Mucosa of descending colon (tissue), 3 donors: ENCODE data around the gene MTCP1. TPM values are rescaled to one million over a fixed set of nuclear protein-coding genes. Genes with fewer than 3 reads are reported as not detected.

Source experiments
- ATAC-seq: fragments of 200-7000 bp; cut with Tn5 transposase; one replicate; pipeline ENCODE4 v1.9.1; 2020; ENCODE audit warnings: mild to moderate bottlenecking, moderate library complexity
- DNase-seq, 3 donors: peaks; one replicate each; pipeline ENCODE4 v3.0.0-alpha.2; 2020
- H3K36me3 ChIP-seq: fragments of 200-600 bp; one replicate; pipeline ENCODE4 v1.8.0; 2021; ENCODE audit warnings: low read depth, mild to moderate bottlenecking
- H3K4me1 ChIP-seq: fragments of 200-600 bp; one replicate; pipeline ENCODE4 v1.8.0; 2021; ENCODE audit warnings: low read depth, mild to moderate bottlenecking
- H3K4me3 ChIP-seq: fragments of 200-600 bp; one replicate; pipeline ENCODE4 v1.8.0; 2021; ENCODE audit warnings: mild to moderate bottlenecking
- H3K9me3 ChIP-seq: fragments of 200-600 bp; one replicate; pipeline ENCODE4 v1.8.0; 2021; ENCODE audit warnings: mild to moderate bottlenecking
- intact Hi-C, 2 donors: fragments of 100-400 bp; cut with DNase I in 1 of 2; cut with micrococcal nuclease in 1 of 2; formaldehyde crosslinking; loops; one replicate each; pipeline versions ENCODE4 v1.11.0 to v1.11.1; 2022; cut with DNase I, micrococcal nuclease
- total RNA-seq, 3 donors: library from RNA; stranded (reverse); fragmentation: NEBNext Ultra II Directional in 2 of 3; extraction: Animal tissue kit (Norgen Biotek cat#: 25700) in 2 of 3; gene quantifications; one replicate each; pipeline versions ENCODE4 v1.2.1 to v1.2.4, GENCODE V29; 2021 to 2023
- TF ChIP-seq, protein P1 (sequence below): fragments of 200-600 bp; IDR thresholded peaks from one replicate; pipeline ENCODE4 v1.8.0; 2022; ENCODE audit warnings: antibody characterized with exemption, mild to moderate bottlenecking
- donor health status: DM: no; HTN: no; CAD: no; lungs with moderate emphysema.
- donor health status: DM: no; HTN: no; CAD: no.
- donor health status: DM: no; HTN: yes; CAD: no.

Gene MTCP1
- total RNA-seq, 3 donors from 2014 or later = 11.7 to 22.3 (median 20.1) TPM

GRCh38 chrX:155105919-155106318 lies 35.0 kb upstream of the MTCP1 start:
- Histone ChIP-seq H3K36me3 (no peaks in the 10 kb centered on the region), H3K9me3 (no peaks in the 10 kb centered on the region), H3K4me3 (no peak overlapping the region), H3K4me1 (no peaks in the 10 kb centered on the region)
- intact Hi-C loops = no loop called here
- TF ChIP-seq, protein P1, sequence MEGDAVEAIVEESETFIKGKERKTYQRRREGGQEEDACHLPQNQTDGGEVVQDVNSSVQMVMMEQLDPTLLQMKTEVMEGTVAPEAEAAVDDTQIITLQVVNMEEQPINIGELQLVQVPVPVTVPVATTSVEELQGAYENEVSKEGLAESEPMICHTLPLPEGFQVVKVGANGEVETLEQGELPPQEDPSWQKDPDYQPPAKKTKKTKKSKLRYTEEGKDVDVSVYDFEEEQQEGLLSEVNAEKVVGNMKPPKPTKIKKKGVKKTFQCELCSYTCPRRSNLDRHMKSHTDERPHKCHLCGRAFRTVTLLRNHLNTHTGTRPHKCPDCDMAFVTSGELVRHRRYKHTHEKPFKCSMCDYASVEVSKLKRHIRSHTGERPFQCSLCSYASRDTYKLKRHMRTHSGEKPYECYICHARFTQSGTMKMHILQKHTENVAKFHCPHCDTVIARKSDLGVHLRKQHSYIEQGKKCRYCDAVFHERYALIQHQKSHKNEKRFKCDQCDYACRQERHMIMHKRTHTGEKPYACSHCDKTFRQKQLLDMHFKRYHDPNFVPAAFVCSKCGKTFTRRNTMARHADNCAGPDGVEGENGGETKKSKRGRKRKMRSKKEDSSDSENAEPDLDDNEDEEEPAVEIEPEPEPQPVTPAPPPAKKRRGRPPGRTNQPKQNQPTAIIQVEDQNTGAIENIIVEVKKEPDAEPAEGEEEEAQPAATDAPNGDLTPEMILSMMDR = no peak
- ATAC-seq (no peak), DNase-seq (no peak)

GRCh38 chrX:155094468-155095061 lies 23.6 kb upstream of the MTCP1 start:
- DNase-seq (peak in 1 of 3 donors; percentile 12), ATAC-seq (peak; percentile 52)
- TF ChIP-seq, protein P1 = no peak
- no peak overlapping the region for H3K4me3 ChIP-seq
- intact Hi-C loops = no loop called here
- no peaks in the 10 kb centered on the region for H3K36me3 ChIP-seq
- no peaks in the 10 kb centered on the region for H3K9me3 ChIP-seq
- H3K4me1 ChIP-seq = no peaks in the 10 kb centered on the region

GRCh38 chrX:155086961-155087735 lies 16.2 kb upstream of the MTCP1 start:
- DNase-seq (no peak), ATAC-seq (no peak)
- Histone ChIP-seq H3K36me3 (no peaks in the 10 kb centered on the region), H3K9me3 (no peaks in the 10 kb centered on the region), H3K4me1 (no peaks in the 10 kb centered on the region), H3K4me3 (no peak overlapping the region)
- intact Hi-C loops = no loop called here
- TF ChIP-seq, protein P1 = no peak

DNA sequence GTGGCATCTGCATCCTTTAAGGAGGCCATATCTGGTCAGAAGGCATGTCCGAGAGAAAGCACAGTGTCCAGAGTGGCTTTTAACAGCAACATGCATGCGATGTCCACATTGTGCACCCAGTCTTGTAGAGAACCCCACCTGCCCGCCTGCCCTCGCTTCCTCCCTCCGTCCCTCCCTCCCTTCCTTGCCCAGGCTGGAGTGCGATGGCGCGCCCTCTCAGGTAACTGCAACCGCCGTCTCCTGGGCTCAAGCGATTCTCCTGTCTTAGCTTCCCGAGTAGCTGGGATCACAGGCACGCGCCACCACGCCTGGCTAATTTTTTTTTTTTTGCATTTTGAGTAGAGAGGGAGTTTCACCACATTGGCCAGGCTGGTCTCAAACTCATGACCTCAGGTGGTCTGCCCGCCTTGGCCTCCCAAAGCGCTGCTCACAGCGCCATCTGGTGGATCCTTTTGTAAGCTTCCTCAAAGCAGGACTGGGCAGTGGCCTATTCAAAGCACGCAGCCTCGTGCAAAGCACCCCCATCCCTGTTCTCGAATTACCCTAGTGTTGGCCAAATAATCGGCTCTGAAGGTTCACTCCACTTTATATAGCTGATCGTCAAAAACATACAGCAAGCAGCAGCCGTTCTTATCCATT lies 15.4 kb upstream of the MTCP1 start:
- ATAC-seq (peak; percentile 62), DNase-seq (peak in 2 of 3 donors; percentile 30 to 58)
- no peaks in the 10 kb centered on the region for H3K36me3 ChIP-seq
- no peak overlapping the region for H3K4me3 ChIP-seq
- intact Hi-C loops = no loop called here
- no peaks in the 10 kb centered on the region for H3K4me1 ChIP-seq
- no peaks in the 10 kb centered on the region for H3K9me3 ChIP-seq
- TF ChIP-seq, protein P1 = no peak

DNA sequence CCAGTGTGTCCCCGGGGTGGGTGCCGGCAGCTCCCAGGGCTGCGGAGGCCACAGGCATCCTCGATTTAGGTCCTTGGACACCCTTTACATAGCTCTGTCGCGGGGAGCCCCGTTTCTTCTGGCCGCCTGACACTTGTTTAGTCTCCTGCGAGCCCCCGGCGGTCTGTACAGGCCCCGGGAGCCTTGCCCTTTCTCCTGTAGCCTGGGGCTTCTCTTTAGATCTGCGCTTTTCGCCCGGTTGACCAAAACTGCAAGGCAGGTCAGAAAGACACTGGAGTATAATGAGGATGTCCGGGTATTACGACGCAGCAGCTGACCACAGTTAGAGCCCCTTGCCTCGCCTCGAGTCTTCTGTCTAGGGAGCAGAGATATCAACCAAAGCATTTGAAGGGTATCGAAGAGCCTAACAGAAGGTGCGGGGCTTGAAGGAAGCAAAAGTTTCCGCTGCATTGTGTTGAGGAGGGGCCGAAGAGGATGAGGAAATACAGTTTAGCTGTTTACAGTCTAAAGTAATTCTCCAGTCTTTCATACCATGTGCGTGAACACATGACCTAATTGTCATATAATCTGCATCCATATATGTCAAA lies 851 bp upstream of the MTCP1 start:
- peak overlapping the region; percentile 28 for H3K4me3 ChIP-seq
- no peak for DNase-seq
- no peaks in the 10 kb centered on the region for H3K36me3 ChIP-seq
- intact Hi-C loops = no loop called here
- TF ChIP-seq, protein P1 = no peak
- H3K4me1 ChIP-seq = peaks cover 5% of the 10 kb centered on the region
- peak; percentile 16 for ATAC-seq
- no peaks in the 10 kb centered on the region for H3K9me3 ChIP-seq
